Motor neuron (in vitro differentiated cells): ENCODE measurements around the gene MICAL1. TPM values are rescaled to one million over a fixed set of nuclear protein-coding genes. Genes with fewer than 3 reads are reported as not detected.

ENCODE experiments used
- ATAC-seq, 8 experiments: fragments of 200-7000 bp; cut with Tn5 transposase; replicated peaks in 6 of 8; 2 replicates each; pipeline ENCODE4 v1.8.0; 2021; ENCODE audit warnings: mild to moderate bottlenecking in 8 of 8, moderate library complexity in 8 of 8
- H3K27ac ChIP-seq, 2 donors: fragments of 250-450 bp; sonication (Bioruptor Pico); 2 replicates each; pipeline ENCODE4 v1.9.0; 2021; ENCODE audit warnings: antibody characterized with exemption in 2 of 2, mild to moderate bottlenecking in 2 of 2, moderate library complexity in 1 of 2
- H3K4me1 ChIP-seq, 2 donors: fragments of 250-450 bp; sonication (Bioruptor Pico); replicated peaks in 1 of 2; 2 replicates each; pipeline ENCODE4 v1.6.1; 2021; ENCODE audit warnings: antibody characterized with exemption in 2 of 2, mild to moderate bottlenecking in 2 of 2, moderate library complexity in 1 of 2
- H3K4me3 ChIP-seq, 5 donors: fragments of 250-450 bp; sonication (Bioruptor Pico); 2 replicates each; pipeline ENCODE4 v1.9.0; 2021; ENCODE audit warnings: antibody characterized with exemption in 5 of 5, mild to moderate bottlenecking in 5 of 5, moderate library complexity in 4 of 5
- WGBS, 10 experiments: fragments of 450-650 bp; shearing (Covaris generic); methylation state at CpG; one replicate each; pipeline ENCODE4 v1.0.0; 2022; 5-methylcytosine and 5-hydroxymethylcytosine counted together
- in situ Hi-C, 9 experiments: fragments of 400-800 bp; cut with MboI; loops; one replicate each; pipeline ENCODE4 v1.15.0; 2021; ENCODE audit warnings: low sequenced_read_pairs in 9 of 9, low pct_unique_long_range_greater_than_20kb in 2 of 9; ENCODE audit not compliant: unreplicated experiment in 9 of 9
- total RNA-seq, 8 experiments: library from RNA; unstranded; fragments of 300-600 nt; gene quantifications; 2 replicates each; pipeline versions ENCODE4 v1.2.3 to v1.2.4, GENCODE V29; 2022

Gene MICAL1, protein sequence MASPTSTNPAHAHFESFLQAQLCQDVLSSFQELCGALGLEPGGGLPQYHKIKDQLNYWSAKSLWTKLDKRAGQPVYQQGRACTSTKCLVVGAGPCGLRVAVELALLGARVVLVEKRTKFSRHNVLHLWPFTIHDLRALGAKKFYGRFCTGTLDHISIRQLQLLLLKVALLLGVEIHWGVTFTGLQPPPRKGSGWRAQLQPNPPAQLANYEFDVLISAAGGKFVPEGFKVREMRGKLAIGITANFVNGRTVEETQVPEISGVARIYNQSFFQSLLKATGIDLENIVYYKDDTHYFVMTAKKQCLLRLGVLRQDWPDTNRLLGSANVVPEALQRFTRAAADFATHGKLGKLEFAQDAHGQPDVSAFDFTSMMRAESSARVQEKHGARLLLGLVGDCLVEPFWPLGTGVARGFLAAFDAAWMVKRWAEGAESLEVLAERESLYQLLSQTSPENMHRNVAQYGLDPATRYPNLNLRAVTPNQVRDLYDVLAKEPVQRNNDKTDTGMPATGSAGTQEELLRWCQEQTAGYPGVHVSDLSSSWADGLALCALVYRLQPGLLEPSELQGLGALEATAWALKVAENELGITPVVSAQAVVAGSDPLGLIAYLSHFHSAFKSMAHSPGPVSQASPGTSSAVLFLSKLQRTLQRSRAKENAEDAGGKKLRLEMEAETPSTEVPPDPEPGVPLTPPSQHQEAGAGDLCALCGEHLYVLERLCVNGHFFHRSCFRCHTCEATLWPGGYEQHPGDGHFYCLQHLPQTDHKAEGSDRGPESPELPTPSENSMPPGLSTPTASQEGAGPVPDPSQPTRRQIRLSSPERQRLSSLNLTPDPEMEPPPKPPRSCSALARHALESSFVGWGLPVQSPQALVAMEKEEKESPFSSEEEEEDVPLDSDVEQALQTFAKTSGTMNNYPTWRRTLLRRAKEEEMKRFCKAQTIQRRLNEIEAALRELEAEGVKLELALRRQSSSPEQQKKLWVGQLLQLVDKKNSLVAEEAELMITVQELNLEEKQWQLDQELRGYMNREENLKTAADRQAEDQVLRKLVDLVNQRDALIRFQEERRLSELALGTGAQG
- 10 to 100 TPM; 17.7 to 45.4 (median 29.8) TPM for total RNA-seq

DNA sequence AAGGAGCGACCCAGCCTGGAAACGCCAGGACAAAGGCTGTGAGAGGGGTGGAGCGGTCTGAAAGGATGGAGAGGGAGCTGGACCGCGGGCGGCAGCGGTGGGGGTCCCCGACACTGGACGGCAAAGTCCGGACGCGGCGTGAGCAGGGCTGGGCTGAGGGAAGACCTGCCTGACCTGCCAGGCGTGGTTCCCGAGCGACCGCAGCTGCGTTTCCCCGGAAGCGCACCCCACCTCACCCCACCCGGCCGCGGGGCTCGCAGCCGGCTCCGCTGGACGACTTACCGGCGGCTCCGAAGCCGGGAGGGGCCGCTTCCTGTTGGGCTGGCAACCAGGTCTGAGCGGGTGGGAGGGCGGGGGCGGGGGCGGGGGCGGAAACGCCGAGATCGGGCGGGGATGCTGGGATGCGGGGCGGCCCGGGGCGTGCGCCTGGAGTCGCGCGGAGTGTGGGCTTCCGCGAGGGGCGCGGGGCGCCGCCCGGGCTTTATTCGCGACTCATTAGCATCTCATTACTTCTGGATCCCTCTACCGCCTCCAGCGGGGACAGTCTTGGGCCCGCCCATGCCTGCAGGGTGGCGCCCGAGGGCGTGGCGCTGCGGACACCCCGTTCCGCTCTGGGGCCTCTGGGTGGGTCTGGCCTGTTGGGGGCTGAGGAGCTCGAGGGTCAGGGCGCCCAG, at the start of gene MICAL1:
MICAL1 (minus strand) TSS at position 336 of the 674 bp plus-strand sequence. CDS start 1,576 bp downstream, outside the sequence.
- peak; percentile 51 to 90 (median 87) for ATAC-seq
- in situ Hi-C loops, result no loop called here
- Histone ChIP-seq H3K27ac (peak within 1 kb of the TSS; percentile 75 to 77), H3K4me3 (peak within 1 kb of the TSS; percentile 49 to 71 (median 67)), H3K4me1 (peaks cover 13 to 16% of the 10 kb centered on the region in 2 donors)
- 0% methylated on average over 2 of the region's 70 CpGs; no CpG with 5 or more reads in 9 of the 10 experiments for WGBS, 10 experiments

DNA sequence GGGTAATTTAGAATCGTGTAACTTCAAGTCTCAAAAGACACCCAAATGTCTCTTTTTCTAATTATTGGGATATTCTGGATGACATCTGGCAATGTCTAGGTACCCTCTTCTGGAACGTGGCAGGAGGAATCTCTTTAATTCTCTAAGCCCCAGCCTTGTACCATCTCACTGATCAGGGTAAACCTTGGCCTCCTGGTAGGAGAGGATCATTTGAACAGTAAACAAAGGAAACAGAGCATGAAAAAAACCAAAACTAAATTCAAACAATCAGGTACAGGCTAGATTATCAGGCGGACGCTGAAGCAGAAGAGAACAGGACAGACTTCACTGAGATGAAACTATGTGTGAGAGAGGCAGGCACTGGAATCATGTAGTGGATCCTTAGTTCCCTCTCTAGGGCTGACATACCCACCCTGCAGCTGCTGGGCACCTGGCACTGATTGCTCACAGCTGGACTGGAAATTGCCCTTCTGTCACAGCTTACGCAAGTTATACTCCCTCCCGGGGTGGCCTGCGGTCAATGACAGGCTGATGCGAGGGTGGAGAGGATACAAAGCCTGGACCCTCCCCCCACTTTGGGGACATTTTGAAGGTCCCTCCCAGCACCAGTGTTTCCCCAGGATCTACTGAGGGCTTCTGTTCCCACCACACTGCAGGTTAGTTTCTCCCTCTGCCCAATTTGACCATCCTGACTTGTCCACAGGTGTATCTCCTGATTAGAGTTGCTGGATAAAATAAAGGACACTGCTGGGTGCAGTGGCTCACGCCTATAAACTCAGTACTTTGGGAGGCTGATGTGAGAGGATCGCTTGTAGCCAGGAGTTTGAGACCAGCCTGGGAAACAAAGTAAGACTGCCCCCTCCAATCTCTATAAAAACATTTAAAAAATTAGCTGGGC, 48.0 kb upstream of the MICAL1 start:
- in situ Hi-C loops, result loop anchor here in 1 of 9 experiments (25.0 kb wide), 1 partner anchor 184 kb away; the partner anchor contains the start of genes AK9 and FIG4
- 9 to 94% (median 61%) methylated on average over 1 to 8 of the region's 10 CpGs; no CpG with 5 or more reads in 1 of the 10 experiments for WGBS, 10 experiments
- no peak overlapping the region for H3K4me3 ChIP-seq

GRCh38 chr6:109498936-109499335, 43.4 kb upstream of the MICAL1 start:
- H3K27ac ChIP-seq, result no peak overlapping the region
- 27 to 94% (median 82%) methylated on average over 1 to 2 of the region's 2 CpGs; no CpG with 5 or more reads in 1 of the 10 experiments for WGBS, 10 experiments
- in situ Hi-C loops, result no loop called here
- no peak for ATAC-seq
- H3K4me3 ChIP-seq, result no peak overlapping the region
- peaks cover 0 to 3% of the 10 kb centered on the region in 2 donors for H3K4me1 ChIP-seq

More for the DNA sequence above, 48.0 kb upstream of the MICAL1 start:
- no peaks in the 10 kb centered on the region for H3K4me1 ChIP-seq
- peak in 2 of 8 experiments; percentile 54 to 77 for ATAC-seq
- no peak overlapping the region for H3K27ac ChIP-seq

DNA sequence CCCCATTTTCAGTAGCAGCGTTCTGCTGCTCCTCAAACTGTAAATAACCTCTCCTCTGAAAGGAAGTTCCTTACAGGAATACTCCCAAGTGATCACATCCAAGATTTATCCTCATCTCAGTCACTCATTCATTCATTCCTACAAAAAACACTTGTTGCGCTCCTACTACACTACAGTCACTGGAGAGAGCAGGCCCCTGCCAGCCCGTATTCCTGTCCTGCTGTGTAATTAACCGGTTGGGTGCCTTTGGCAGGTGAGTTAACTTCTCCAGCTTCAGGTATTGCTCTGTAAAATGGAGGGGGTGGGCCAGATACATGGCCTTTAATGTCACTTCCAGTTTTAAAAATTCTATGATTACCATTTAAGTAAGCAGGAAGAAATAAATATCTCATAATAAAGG, 42.5 kb upstream of the MICAL1 start:
- 60 to 100% (median 67%) methylated on average over 1 to 3 of the region's 4 CpGs; no CpG with 5 or more reads in 3 of the 10 experiments for WGBS, 10 experiments
- in situ Hi-C loops, result no loop called here
- no peak for ATAC-seq
- Histone ChIP-seq H3K4me1 (peaks cover 0 to 3% of the 10 kb centered on the region in 2 donors), H3K27ac (no peak overlapping the region), H3K4me3 (no peak overlapping the region)

DNA sequence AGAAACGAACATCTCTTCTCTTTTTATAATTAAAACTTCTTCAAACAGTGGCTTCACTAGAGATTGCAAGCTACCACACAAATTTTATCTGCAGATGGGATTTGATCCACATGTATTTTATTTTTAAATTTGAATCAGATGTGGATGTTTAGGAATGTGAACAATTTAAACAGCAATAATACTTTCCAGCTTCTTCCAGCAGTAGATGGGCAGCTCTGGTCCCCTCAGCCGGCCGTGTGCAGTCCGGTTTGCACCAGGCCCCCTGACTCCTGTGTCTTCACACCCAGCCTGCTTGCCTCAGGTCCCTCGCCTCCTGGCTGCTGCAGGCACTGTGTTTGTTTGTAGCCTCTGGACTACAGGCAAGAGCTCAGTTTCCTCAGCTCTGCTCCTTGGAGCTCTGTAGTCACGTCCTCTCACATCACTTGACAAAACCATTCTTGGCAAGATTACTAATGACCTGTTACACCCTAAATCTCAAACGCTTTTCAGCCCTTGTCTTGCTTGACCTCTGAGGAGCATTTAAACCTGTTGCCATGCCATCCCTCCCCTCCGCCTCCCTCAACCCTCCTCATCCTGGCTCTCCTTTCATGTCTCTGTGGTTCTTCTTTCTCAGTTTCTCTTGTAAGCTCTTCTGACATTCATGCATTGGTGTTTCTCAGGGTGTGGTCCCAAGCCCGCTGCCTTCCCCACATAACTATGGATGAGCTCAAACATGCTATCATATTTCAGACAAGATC, 40.6 kb upstream of the MICAL1 start:
- no peak overlapping the region for H3K27ac ChIP-seq
- peak in 3 of 8 experiments; percentile 90 to 94 (median 92) for ATAC-seq
- 11 to 100% (median 60%) methylated on average over 1 to 8 of the region's 9 CpGs for WGBS, 10 experiments
- in situ Hi-C loops, result no loop called here
- H3K4me1 ChIP-seq, result peaks cover 7 to 10% of the 10 kb centered on the region in 2 donors
- no peak overlapping the region for H3K4me3 ChIP-seq

DNA sequence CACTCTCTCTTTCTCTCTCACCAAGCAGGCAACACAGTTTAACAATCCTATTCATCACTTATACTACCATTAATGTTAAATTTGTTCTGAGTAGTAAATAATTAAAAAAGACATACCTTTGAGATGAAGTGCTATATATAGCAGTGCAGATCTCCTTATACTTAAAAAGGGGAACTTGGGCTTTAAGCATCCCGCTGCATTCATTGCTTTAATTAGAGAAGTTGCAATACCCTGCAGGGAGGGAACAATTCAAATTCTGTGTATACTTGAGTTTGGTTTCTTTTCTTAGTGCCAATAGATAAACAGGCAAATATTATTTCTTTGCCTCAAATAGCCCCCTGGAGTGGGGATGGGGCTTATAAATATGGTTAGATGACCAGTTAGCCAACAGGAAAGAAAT, 38.3 kb upstream of the MICAL1 start:
- ATAC-seq, result no peak
- no peak overlapping the region for H3K4me3 ChIP-seq
- 80 to 100% (median 95%) methylated on average over 1 of the region's 1 CpG; no CpG with 5 or more reads in 2 of the 10 experiments for WGBS, 10 experiments
- H3K4me1 ChIP-seq, result peaks cover 13 to 14% of the 10 kb centered on the region in 2 donors
- no peak overlapping the region for H3K27ac ChIP-seq
- in situ Hi-C loops, result no loop called here

- peak; percentile 70 to 92 (median 87) for ATAC-seq
- in situ Hi-C loops, result no loop called here
- 7 to 83% (median 40%) methylated on average over 1 to 4 of the region's 5 CpGs; no CpG with 5 or more reads in 3 of the 10 experiments for WGBS, 10 experiments
- Histone ChIP-seq H3K27ac (peak overlapping the region in 1 of 2 donors; percentile 40), H3K4me1 (peaks cover 13 to 14% of the 10 kb centered on the region in 2 donors), H3K4me3 (no peak overlapping the region)
Measured at GRCh38 chr6:109491207-109491938, 35.8 kb upstream of the MICAL1 start.

DNA sequence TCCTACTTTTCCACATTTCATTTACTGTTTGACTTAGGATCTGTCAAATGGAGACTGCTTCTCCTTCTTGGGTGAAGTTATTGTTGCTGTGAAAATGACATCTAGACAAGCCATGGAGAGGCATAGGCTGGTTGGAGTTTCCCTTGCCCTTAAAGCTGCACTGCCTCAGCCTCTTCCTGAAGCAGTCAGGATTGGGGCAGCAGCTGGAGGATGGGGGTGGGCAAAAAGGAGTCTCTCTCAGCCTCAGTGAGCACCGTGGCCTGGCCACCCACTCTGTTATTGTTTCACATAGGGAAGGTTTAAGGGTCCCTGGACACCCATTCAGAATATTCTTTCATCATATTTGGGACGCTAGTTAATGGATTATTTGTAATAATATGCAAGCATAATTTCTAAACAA, 35.1 kb upstream of the MICAL1 start:
- Histone ChIP-seq H3K27ac (no peak overlapping the region), H3K4me3 (no peak overlapping the region), H3K4me1 (peaks cover 9 to 14% of the 10 kb centered on the region in 2 donors)
- in situ Hi-C loops, result no loop called here
- WGBS, 10 experiments, result 0 to 70% (median 36%) methylated on average over 1 to 2 of the region's 2 CpGs; no CpG with 5 or more reads in 5 of the 10 experiments
- peak in 5 of 8 experiments; percentile 24 to 44 (median 29) for ATAC-seq

DNA sequence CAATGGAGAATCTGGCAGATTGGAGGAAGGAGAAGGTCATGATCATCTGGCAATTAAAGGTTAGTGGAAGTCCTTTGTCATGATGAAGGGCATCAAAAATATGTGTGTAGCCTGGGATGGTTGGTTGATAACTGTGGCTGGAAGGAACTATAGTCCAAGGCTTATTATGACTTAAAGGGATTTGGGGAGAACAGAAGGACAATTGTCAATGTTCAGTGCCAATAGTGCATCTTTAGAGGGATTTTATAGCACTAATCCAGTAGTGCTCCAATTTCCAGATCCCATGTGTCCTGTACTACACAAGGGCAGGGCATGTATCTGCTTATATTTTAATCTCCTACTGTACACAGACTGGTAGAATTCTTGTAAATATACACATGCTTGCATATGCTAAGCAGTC, 32.4 kb upstream of the MICAL1 start:
- in situ Hi-C loops, result no loop called here
- peak in 1 of 8 experiments; percentile 25 for ATAC-seq
- Histone ChIP-seq H3K4me1 (peaks cover 9 to 14% of the 10 kb centered on the region in 2 donors), H3K4me3 (no peak overlapping the region), H3K27ac (no peak overlapping the region)

GRCh38 chr6:109486068-109486467, 30.5 kb upstream of the MICAL1 start:
- no peak for ATAC-seq
- Histone ChIP-seq H3K4me3 (no peak overlapping the region), H3K27ac (no peak overlapping the region), H3K4me1 (peaks cover 8 to 17% of the 10 kb centered on the region in 2 donors)
- in situ Hi-C loops, result no loop called here
- 67 to 100% (median 100%) methylated on average over 1 of the region's 1 CpG; no CpG with 5 or more reads in 3 of the 10 experiments for WGBS, 10 experiments
